Muscle of leg (tissue), 11 donors: ENCODE measurements around the gene DISC1. TPM values are rescaled to one million over a fixed set of nuclear protein-coding genes. Genes with fewer than 3 reads are reported as not detected.

ENCODE experiments used
- DNase-seq: peaks from one replicate; pipeline ENCODE4 v3.0.0; 2013
- H3K27ac ChIP-seq: one replicate; pipeline ENCODE4 v1.5.1; 2013; ENCODE audit warnings: mild to moderate bottlenecking, low read length, control low read depth
- H3K27me3 ChIP-seq: one replicate; pipeline ENCODE4 v1.6.1; 2013; ENCODE audit warnings: low read length; ENCODE audit not compliant: control insufficient read depth, insufficient read depth
- H3K36me3 ChIP-seq: one replicate; pipeline ENCODE4 v1.6.1; 2013; ENCODE audit warnings: low read length; ENCODE audit not compliant: control insufficient read depth, insufficient read depth
- H3K4me1 ChIP-seq: one replicate; pipeline ENCODE4 v1.6.1; 2013; ENCODE audit warnings: low read length; ENCODE audit not compliant: control insufficient read depth, insufficient read depth
- H3K4me3 ChIP-seq: one replicate; pipeline ENCODE4 v1.5.1; 2013; ENCODE audit warnings: low read length, control low read depth
- H3K9me3 ChIP-seq: replicated peaks from 2 replicates; pipeline ENCODE4 v1.6.1; 2013; ENCODE audit warnings: low read depth, low read length; ENCODE audit not compliant: control insufficient read depth
- WGBS: methylation state at CpG from one replicate; pipeline ENCODE4 v1.1.5; 2013; ENCODE audit warnings: missing lambda C conversion rate; ENCODE audit not compliant: insufficient coverage; 5-methylcytosine and 5-hydroxymethylcytosine counted together
- polyA plus RNA-seq, 8 donors: library from polyadenylated mRNA; unstranded; fragments of 120-200 nt; gene quantifications; one replicate each; pipeline versions ENCODE4 v1.2.1 to v1.2.3, GENCODE V29; 2013; ENCODE audit warnings: inconsistent platforms in 1 of 8, low replicate concordance in 1 of 8; ENCODE audit not compliant: insufficient read length in 8 of 8, insufficient read depth in 1 of 8
- total RNA-seq: library from RNA; stranded (reverse); fragments of 120-200 nt; gene quantifications from one replicate; pipeline ENCODE4 v1.2.4, GENCODE V29; 2013

DISC1 gene
- total and polyA plus RNA-seq, 9 donors, result 4.5 to 10.7 (median 7.3) TPM

DNA sequence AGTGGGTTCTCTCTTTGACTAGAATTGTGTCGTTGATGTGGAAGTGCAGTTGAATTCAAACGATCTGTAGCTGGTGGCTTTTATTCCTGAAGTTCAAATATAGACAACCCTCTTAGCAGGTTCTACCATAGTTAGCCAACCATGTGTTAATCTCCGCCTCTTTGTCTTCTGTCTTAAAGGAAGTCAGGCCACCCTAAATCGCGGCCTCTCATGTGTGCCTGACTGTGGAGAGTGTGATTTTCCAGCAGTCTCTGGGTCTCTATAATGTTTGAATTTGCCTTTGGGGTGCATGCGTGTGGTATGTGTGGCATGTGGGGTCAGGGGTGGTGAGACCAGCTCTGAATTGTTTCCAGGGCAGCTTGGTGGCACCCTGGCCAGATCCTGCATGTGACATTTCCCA is 244.9 kb downstream of the DISC1 start:
- no peaks in the 10 kb centered on the region for H3K27me3 ChIP-seq
- 93% methylated on average over 2 of the region's 6 CpGs for WGBS
- peaks cover 3% of the 10 kb centered on the region for H3K4me1 ChIP-seq
- DNase-seq, result no peak
- H3K36me3 ChIP-seq, result peaks cover 11% of the 10 kb centered on the region
- peaks cover 9% of the 10 kb centered on the region for H3K9me3 ChIP-seq
- H3K27ac ChIP-seq, result no peak overlapping the region
- H3K4me3 ChIP-seq, result no peak overlapping the region

GRCh38 chr1:231871878-231872277 is 245.3 kb downstream of the DISC1 start:
- DNase-seq, result no peak
- Histone ChIP-seq H3K36me3 (peaks cover 11% of the 10 kb centered on the region), H3K27ac (no peak overlapping the region), H3K9me3 (peaks cover 10% of the 10 kb centered on the region), H3K4me1 (peaks cover 3% of the 10 kb centered on the region), H3K4me3 (no peak overlapping the region), H3K27me3 (no peaks in the 10 kb centered on the region)
- WGBS, result 80% methylated on average over 1 of the region's 5 CpGs

GRCh38 chr1:231872461-231872910 is 245.9 kb downstream of the DISC1 start:
- Histone ChIP-seq H3K9me3 (peaks cover 10% of the 10 kb centered on the region), H3K4me1 (no peaks in the 10 kb centered on the region), H3K4me3 (no peak overlapping the region), H3K27me3 (no peaks in the 10 kb centered on the region), H3K27ac (no peak overlapping the region), H3K36me3 (peaks cover 11% of the 10 kb centered on the region)
- DNase-seq, result no peak
- no CpG with 5 or more reads among the region's 1 CpG for WGBS

DNA sequence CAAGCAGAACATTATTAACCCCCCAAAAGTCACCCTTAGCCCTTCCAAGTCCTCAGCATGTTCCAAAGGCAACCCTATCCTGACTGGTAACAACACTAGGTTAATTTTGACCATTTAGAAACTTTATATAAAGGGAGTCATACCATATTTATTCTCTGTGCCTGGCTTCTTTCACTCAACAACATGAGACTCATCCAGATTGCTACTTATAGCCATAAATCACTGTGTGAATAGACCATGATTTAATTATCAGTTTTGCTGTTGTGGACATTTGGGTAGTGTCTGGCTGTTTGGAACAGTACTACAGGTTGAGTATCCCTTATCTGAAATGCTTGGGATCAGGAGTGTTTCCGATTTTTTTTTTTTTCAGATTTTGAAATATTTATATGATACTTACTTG is 252.1 kb downstream of the DISC1 start:
- no peak overlapping the region for H3K4me3 ChIP-seq
- peaks cover 9% of the 10 kb centered on the region for H3K36me3 ChIP-seq
- H3K4me1 ChIP-seq, result no peaks in the 10 kb centered on the region
- H3K27ac ChIP-seq, result no peak overlapping the region
- no peaks in the 10 kb centered on the region for H3K27me3 ChIP-seq
- no peak for DNase-seq
- WGBS, result no CpG with 5 or more reads among the region's 1 CpG
- peaks cover 10% of the 10 kb centered on the region for H3K9me3 ChIP-seq

DNA sequence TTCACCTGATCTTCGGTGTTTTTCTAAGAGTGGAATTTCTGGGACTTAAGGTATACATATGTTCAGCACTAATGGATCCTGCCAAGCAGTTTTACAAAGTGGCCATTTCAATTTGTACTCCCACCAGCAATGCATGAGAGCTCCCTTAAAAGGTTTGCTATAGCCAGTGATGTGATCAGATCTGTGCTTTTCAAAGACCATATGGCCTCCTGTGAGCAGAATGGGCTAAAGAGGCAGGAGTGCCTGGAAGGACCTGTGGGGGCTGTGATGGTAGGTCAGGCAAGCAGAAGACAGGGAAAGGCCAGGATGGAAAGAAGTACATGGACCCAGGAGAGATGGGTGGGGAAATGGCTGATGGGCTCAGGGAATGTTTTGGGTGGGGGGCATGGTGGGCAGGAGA is 252.7 kb downstream of the DISC1 start:
- Histone ChIP-seq H3K9me3 (peaks cover 10% of the 10 kb centered on the region), H3K27ac (no peak overlapping the region), H3K36me3 (peaks cover 9% of the 10 kb centered on the region), H3K4me1 (no peaks in the 10 kb centered on the region), H3K4me3 (no peak overlapping the region), H3K27me3 (no peaks in the 10 kb centered on the region)
- no peak for DNase-seq
- WGBS, result no CpG with 5 or more reads among the region's 1 CpG

DNA sequence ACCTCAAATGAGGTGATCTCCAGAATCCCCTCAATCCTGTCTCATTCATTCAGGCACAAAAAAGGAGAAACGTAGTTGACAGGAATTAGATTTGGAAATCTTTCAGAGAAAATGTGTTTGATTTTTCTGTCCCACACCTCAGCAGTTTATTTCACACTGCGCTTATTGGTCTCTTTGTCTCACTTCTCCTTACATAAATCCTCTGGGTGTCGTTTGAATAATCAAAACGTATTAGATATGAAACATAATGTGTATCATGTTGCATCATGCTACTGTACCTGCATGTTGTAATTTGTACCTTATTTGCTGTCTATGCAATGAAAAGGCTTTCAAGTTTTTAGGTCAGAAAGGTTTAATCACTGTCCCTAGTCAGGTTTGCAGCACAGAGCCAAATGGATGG is 255.7 kb downstream of the DISC1 start:
- no CpG with 5 or more reads among the region's 4 CpGs for WGBS
- H3K27ac ChIP-seq, result no peak overlapping the region
- no peaks in the 10 kb centered on the region for H3K4me1 ChIP-seq
- H3K4me3 ChIP-seq, result no peak overlapping the region
- peaks cover 2% of the 10 kb centered on the region for H3K36me3 ChIP-seq
- DNase-seq, result no peak
- H3K9me3 ChIP-seq, result no peaks in the 10 kb centered on the region
- H3K27me3 ChIP-seq, result no peaks in the 10 kb centered on the region

DNA sequence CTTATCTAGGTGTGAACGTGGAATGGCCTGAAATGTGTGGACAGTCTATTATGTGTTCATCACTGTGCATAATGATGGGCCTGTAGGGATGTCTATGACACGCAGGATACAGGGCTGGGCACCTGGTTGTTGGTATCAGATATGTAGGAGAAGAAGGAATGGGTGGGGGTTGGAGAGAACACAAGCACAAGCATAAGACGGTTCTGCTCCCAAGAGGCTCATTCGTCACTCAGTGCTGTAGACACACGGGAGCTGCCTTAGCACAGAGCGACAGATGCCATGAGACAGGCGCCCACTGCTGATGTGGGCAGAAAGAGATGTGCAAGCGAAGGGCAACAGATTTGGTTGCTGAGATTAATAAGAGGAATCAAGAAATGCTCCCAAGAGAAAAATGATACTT is 256.2 kb downstream of the DISC1 start:
- Histone ChIP-seq H3K9me3 (no peaks in the 10 kb centered on the region), H3K27ac (no peak overlapping the region), H3K4me1 (no peaks in the 10 kb centered on the region), H3K4me3 (no peak overlapping the region), H3K36me3 (peaks cover 2% of the 10 kb centered on the region), H3K27me3 (no peaks in the 10 kb centered on the region)
- no peak for DNase-seq
- WGBS, result 90% methylated on average over 5 of the region's 8 CpGs

DNA sequence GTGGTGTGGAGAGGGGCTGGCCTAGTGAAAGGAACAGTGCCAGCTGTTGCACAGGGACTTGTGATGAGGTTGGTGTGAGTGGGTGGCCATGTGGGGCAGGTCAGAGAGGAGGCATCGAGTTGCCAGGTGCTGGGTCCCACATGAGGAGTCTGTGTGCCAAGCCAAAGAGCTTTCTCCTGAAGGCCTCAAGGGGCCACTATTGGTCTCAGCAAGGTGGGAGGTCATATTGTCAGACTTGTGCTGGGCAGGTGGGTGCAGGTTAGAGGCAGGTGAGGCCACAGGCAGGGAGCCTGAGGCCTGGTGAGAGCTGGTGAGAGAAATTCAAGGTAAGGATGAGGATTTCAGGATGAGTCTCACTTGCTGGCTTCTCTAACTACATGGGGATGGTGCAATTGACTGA is 256.8 kb downstream of the DISC1 start:
- H3K27me3 ChIP-seq, result no peaks in the 10 kb centered on the region
- H3K27ac ChIP-seq, result no peak overlapping the region
- H3K9me3 ChIP-seq, result no peaks in the 10 kb centered on the region
- no peak overlapping the region for H3K4me3 ChIP-seq
- peaks cover 2% of the 10 kb centered on the region for H3K36me3 ChIP-seq
- WGBS, result 67% methylated on average over 1 of the region's 1 CpG
- no peak for DNase-seq
- H3K4me1 ChIP-seq, result no peaks in the 10 kb centered on the region

GRCh38 chr1:231885209-231885854 is 258.7 kb downstream of the DISC1 start:
- peaks cover 2% of the 10 kb centered on the region for H3K36me3 ChIP-seq
- no peak for DNase-seq
- no peaks in the 10 kb centered on the region for H3K9me3 ChIP-seq
- no peak overlapping the region for H3K4me3 ChIP-seq
- WGBS, result 50% methylated on average over 1 of the region's 7 CpGs
- H3K4me1 ChIP-seq, result no peaks in the 10 kb centered on the region
- H3K27ac ChIP-seq, result no peak overlapping the region
- H3K27me3 ChIP-seq, result no peaks in the 10 kb centered on the region

DNA sequence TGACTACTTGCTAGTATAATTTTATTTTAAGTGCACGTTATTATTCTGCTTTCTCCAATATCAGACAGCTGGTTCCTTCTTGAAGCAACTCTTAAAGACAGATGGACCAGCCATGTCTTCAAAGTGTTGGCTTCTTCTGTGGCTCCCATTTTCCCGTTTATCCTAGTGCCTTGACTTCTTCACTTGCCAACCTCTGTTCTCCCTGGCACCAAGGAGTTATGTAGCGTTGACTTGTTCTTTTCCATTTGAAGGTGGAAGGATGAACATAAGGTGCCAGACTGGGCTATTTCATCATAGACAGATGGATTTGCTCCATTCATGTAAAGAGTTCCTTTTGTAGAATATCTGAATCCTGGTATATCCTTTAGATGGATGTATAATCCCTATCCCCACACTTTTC is 260.6 kb downstream of the DISC1 start:
- Histone ChIP-seq H3K9me3 (no peaks in the 10 kb centered on the region), H3K27ac (no peak overlapping the region), H3K4me3 (no peak overlapping the region), H3K36me3 (no peaks in the 10 kb centered on the region), H3K27me3 (no peaks in the 10 kb centered on the region), H3K4me1 (no peaks in the 10 kb centered on the region)
- WGBS, result 89% methylated on average over 2 of the region's 3 CpGs
- DNase-seq, result no peak

DNA sequence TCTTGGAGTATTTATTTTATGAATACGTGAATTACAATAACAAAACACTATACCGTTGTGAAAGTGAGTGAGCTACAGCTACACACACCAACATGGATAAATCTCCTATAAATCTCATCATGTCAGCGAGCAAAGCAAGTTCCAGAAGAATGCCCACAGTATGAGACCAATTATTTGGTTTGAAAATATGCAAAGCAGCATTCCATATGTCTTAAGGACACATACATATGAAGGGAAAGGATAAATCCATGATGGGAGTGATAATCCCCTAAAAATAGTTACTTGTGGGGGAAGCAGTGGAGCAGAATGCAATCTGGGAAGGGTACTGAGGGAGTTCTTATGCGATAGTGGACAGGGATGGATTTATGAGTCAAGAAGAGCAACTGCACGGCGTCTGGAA is 261.3 kb downstream of the DISC1 start:
- DNase-seq, result no peak
- Histone ChIP-seq H3K4me3 (no peak overlapping the region), H3K27ac (no peak overlapping the region), H3K27me3 (no peaks in the 10 kb centered on the region), H3K4me1 (no peaks in the 10 kb centered on the region), H3K36me3 (no peaks in the 10 kb centered on the region), H3K9me3 (no peaks in the 10 kb centered on the region)
- 85% methylated on average over 3 of the region's 6 CpGs for WGBS
